ENCODE measurements around the gene TSPAN5.

DNA sequence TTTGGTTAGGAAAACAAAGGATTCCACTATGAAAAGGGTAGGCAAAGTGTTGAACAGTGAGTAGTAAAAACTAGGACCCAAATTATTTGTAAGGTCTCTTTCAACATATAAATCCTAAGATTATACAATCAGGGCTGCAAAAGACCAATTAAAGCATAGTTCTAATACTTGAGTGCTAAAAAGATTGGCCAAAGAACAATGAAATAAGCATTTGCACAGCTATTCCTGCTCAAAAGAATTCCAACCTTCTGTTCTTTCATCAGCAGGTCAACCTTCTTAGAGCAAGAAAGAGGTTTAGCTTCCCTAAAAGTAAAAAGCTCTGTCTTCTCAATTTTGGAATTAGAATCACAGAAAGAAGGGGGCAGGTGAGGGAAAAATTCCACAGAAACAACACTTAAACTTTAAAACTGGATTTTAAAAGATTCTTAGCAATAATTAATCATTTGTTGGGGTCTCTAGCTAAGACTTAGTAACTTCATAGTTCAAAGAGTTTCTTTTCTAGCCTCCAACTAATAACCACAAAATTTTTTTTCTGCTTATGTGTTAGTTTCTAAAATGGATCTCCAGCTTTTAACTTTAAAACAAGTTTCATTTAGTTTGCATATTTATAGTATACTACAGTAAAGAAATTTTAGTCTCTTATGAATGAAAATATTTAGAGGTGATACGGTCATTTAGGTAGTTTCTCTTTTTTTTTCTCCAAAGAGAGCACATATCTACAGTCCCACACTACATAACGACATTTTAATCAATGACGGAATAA, 16.3 kb downstream of the TSPAN5 start:
- TF ChIP-seq, protein P1, sequence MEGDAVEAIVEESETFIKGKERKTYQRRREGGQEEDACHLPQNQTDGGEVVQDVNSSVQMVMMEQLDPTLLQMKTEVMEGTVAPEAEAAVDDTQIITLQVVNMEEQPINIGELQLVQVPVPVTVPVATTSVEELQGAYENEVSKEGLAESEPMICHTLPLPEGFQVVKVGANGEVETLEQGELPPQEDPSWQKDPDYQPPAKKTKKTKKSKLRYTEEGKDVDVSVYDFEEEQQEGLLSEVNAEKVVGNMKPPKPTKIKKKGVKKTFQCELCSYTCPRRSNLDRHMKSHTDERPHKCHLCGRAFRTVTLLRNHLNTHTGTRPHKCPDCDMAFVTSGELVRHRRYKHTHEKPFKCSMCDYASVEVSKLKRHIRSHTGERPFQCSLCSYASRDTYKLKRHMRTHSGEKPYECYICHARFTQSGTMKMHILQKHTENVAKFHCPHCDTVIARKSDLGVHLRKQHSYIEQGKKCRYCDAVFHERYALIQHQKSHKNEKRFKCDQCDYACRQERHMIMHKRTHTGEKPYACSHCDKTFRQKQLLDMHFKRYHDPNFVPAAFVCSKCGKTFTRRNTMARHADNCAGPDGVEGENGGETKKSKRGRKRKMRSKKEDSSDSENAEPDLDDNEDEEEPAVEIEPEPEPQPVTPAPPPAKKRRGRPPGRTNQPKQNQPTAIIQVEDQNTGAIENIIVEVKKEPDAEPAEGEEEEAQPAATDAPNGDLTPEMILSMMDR (conservative IDR thresholded peaks at IDR 0.05): no peak
- TF ChIP-seq EZH2 (IDR thresholded peaks at IDR 0.05; ENCODE audit: low read depth): no peak
